GM12872 (cell line): ENCODE data around the gene DLX5.

Experiments used
- CTCF ChIP-seq: IDR thresholded peaks from 3 replicates; pipeline ENCODE4 v1.5.1; 2011; ENCODE audit warnings: low read depth, mild to moderate bottlenecking, low read length, moderate library complexity; ENCODE audit not compliant: insufficient read depth

The DLX5 gene

GRCh38 chr7:96989241-96989858 is 35.3 kb downstream of the DLX5 start:
- no peak for TF ChIP-seq CTCF

GRCh38 chr7:96987719-96988118 is 36.9 kb downstream of the DLX5 start:
- no peak for TF ChIP-seq CTCF

GRCh38 chr7:96986901-96987300 is 37.7 kb downstream of the DLX5 start:
- no peak for TF ChIP-seq CTCF

- TF ChIP-seq CTCF = no peak
Measured at GRCh38 chr7:96985992-96986391, 38.6 kb downstream of the DLX5 start.

GRCh38 chr7:96982586-96982985 is 42.0 kb downstream of the DLX5 start:
- no peak for TF ChIP-seq CTCF

GRCh38 chr7:96979551-96980276 is 44.9 kb downstream of the DLX5 start:
- no peak for TF ChIP-seq CTCF

- TF ChIP-seq CTCF = no peak
Measured at GRCh38 chr7:96977445-96977844, 47.2 kb downstream of the DLX5 start.
